VCaP (cell line): ENCODE results near the gene SLC13A3.

Source experiments
- H3K27ac ChIP-seq: fragments of 450-650 bp; 2 replicates; pipeline ENCODE4 v1.5.1; 2017
- CTCF ChIP-seq: fragments of 450-650 bp; conservative IDR thresholded peaks from 2 replicates; pipeline ENCODE4 v1.5.1; 2017; ENCODE audit warnings: mild to moderate bottlenecking, moderate library complexity

Gene SLC13A3

GRCh38 chr20:46564241-46564957, 86.9 kb downstream of the SLC13A3 start:
- H3K27ac ChIP-seq = peak overlapping the region; percentile 13; the same call in 1 of the 2 replicates
- TF ChIP-seq CTCF = no peak

GRCh38 chr20:46563860-46564221, 87.4 kb downstream of the SLC13A3 start:
- no peak for TF ChIP-seq CTCF
- H3K27ac ChIP-seq = no peak overlapping the region

GRCh38 chr20:46563170-46563859, 87.9 kb downstream of the SLC13A3 start:
- no peak overlapping the region for H3K27ac ChIP-seq
- TF ChIP-seq CTCF = no peak

GRCh38 chr20:46562373-46563169, 88.7 kb downstream of the SLC13A3 start:
- TF ChIP-seq CTCF = peak; percentile 87
- no peak overlapping the region for H3K27ac ChIP-seq

GRCh38 chr20:46562009-46562372, 89.3 kb downstream of the SLC13A3 start:
- TF ChIP-seq CTCF = no peak
- no peak overlapping the region for H3K27ac ChIP-seq

- peak; percentile 71 for TF ChIP-seq CTCF
Measured at GRCh38 chr20:46559685-46560440, 91.4 kb downstream of the SLC13A3 start.

More at GRCh38 chr20:46559685-46560440, 91.4 kb downstream of the SLC13A3 start:
- no peak overlapping the region for H3K27ac ChIP-seq
